Endodermal cell (in vitro differentiated cells): Measurements from ENCODE around the gene TMX1. TPM values are rescaled to one million over a fixed set of nuclear protein-coding genes. Genes with fewer than 3 reads are reported as not detected.

ENCODE experiments used
- DNase-seq: peaks from one replicate; pipeline ENCODE4 v3.0.0-alpha.2; 2017
- H3K27ac ChIP-seq: 2 replicates; pipeline ENCODE4 v1.5.1; 2013; ENCODE audit warnings: mild to moderate bottlenecking, low read depth, low read length, moderate library complexity
- H3K27me3 ChIP-seq: 2 replicates; pipeline ENCODE4 v1.6.1; 2013; ENCODE audit warnings: mild to moderate bottlenecking, low read length, moderate library complexity; ENCODE audit not compliant: insufficient read depth, control insufficient read depth, poor library complexity, severe bottlenecking
- H3K36me3 ChIP-seq: 2 replicates; pipeline ENCODE4 v1.7.0; 2013; ENCODE audit warnings: mild to moderate bottlenecking, low read length, moderate library complexity; ENCODE audit not compliant: control insufficient read depth, insufficient read depth
- H3K4me1 ChIP-seq: one replicate; pipeline ENCODE4 v1.7.0; 2013; ENCODE audit warnings: low read length; ENCODE audit not compliant: control insufficient read depth, insufficient read depth
- H3K4me3 ChIP-seq: 2 replicates; pipeline ENCODE4 v1.5.1; 2013; ENCODE audit warnings: mild to moderate bottlenecking, low read length, moderate library complexity
- H3K9ac ChIP-seq: 2 replicates; pipeline ENCODE4 v1.6.1; 2013; ENCODE audit warnings: mild to moderate bottlenecking, low read length, moderate library complexity; ENCODE audit not compliant: poor library complexity, severe bottlenecking; ENCODE audit errors: extremely low read depth
- H3K9me3 ChIP-seq: 2 replicates; pipeline ENCODE4 v1.6.1; 2013; ENCODE audit warnings: mild to moderate bottlenecking, low read length, moderate library complexity; ENCODE audit not compliant: control insufficient read depth
- H3K27ac Mint-ChIP-seq: 2 replicates; pipeline ENCODE4 v1.8.0; 2020; ENCODE audit warnings: mixed read lengths
- H3K27me3 Mint-ChIP-seq: 2 replicates; pipeline ENCODE4 v1.8.0; 2021; ENCODE audit warnings: mild to moderate bottlenecking, mixed read lengths; ENCODE audit not compliant: insufficient read depth
- H3K36me3 Mint-ChIP-seq: 2 replicates; pipeline ENCODE4 v1.8.0; 2020; ENCODE audit warnings: low read depth, mixed read lengths
- H3K4me1 Mint-ChIP-seq: 2 replicates; pipeline ENCODE4 v1.8.0; 2020; ENCODE audit warnings: mixed read lengths
- H3K4me3 Mint-ChIP-seq: 2 replicates; pipeline ENCODE4 v1.8.0; 2020; ENCODE audit warnings: mild to moderate bottlenecking, moderate library complexity, mixed read lengths
- H3K9me3 Mint-ChIP-seq: 2 replicates; pipeline ENCODE4 v1.8.0; 2020; ENCODE audit warnings: mild to moderate bottlenecking, mixed read lengths
- WGBS, 2 experiments: methylation state at CpG; one replicate each; pipeline versions ENCODE4 v1.1.5 to v1.1.7; 2013; ENCODE audit warnings: missing lambda C conversion rate in 2 of 2, mixed read lengths in 1 of 2; ENCODE audit not compliant: insufficient coverage in 1 of 2, insufficient read length in 1 of 2; 5-methylcytosine and 5-hydroxymethylcytosine counted together
- total RNA-seq, 2 donors: library from RNA; stranded (reverse); fragmentation: NEBNext Ultra II Directional in 1 of 2; extraction: Animal tissue kit (Norgen Biotek cat#: 25700) in 1 of 2; gene quantifications; 2 replicates in 1 of 2; 3 replicates in 1 of 2; pipeline ENCODE4 v1.2.1, GENCODE V29; 2021
- TF ChIP-seq, protein P1 (sequence below): fragments of 200-600 bp; sonication (generic); conservative IDR thresholded peaks from 2 replicates; pipeline ENCODE4 v1.5.0; 2021; ENCODE audit warnings: antibody characterized with exemption, mild to moderate bottlenecking

The TMX1 gene
- total RNA-seq, 2 donors from 2014 or later, result 28.8 to 36.1 TPM

DNA sequence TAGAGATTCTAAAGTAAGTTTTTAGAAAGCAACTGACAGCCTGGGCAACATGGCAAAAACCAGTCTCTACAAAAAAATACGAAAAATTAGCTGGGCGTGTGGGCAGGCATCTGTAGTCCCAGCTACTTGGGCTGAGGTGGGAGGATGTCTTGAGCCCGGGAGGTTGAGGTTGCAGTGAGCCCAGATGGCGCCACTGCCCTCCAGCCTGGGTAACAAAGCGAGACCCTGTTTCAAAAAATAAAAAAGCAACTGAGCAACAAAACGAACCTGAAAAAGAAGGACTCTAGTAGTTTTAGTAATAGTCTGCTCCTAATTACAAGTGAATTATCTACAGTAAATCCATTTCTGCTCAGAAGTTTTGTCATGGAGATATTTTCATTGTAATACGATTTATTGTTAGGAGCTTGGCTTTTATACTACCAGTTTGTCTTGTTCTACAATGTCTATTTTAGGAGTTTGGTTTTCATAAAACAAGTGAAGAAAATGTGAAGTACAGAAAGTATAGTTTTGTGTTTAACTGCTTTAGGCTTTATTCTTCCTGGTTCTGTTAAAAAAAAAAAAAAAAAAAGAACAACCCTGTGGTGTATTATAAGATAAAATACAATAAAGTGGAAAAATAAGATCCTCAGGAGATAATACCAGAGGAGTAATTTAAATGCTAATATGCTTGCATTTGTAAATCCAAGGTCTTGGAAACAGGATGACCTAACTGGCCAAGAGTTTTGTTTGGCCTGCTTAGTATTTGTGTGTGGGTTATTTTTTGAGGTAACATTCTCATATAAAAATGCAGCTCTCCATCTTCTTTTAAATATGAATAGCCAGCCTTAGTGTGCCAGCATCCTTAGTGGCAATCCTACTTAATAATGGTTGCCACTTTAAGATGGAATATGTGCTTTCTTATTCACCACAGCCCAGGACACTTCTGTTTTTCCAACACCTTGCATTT is 2.8 kb downstream of the TMX1 start:
- TF ChIP-seq, protein P1, sequence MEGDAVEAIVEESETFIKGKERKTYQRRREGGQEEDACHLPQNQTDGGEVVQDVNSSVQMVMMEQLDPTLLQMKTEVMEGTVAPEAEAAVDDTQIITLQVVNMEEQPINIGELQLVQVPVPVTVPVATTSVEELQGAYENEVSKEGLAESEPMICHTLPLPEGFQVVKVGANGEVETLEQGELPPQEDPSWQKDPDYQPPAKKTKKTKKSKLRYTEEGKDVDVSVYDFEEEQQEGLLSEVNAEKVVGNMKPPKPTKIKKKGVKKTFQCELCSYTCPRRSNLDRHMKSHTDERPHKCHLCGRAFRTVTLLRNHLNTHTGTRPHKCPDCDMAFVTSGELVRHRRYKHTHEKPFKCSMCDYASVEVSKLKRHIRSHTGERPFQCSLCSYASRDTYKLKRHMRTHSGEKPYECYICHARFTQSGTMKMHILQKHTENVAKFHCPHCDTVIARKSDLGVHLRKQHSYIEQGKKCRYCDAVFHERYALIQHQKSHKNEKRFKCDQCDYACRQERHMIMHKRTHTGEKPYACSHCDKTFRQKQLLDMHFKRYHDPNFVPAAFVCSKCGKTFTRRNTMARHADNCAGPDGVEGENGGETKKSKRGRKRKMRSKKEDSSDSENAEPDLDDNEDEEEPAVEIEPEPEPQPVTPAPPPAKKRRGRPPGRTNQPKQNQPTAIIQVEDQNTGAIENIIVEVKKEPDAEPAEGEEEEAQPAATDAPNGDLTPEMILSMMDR, result peak; percentile 52
- H3K27me3 ChIP-seq, result no peaks in the 10 kb centered on the region
- WGBS, 2 experiments, result 15 to 31% methylated on average over 4 to 7 of the region's 7 CpGs
- peak; percentile 74 for DNase-seq
- H3K4me3 ChIP-seq, result peak overlapping the region; percentile 28
- Mint-ChIP-seq H3K27me3 (no peaks in the 10 kb centered on the region), H3K4me1 (peaks cover 18% of the 10 kb centered on the region), H3K4me3 (no peak overlapping the region), H3K27ac (peak overlapping the region; percentile 28), H3K9me3 (no peaks in the 10 kb centered on the region), H3K36me3 (peaks cover 29% of the 10 kb centered on the region)
- H3K9me3 ChIP-seq, result no peaks in the 10 kb centered on the region
- H3K4me1 ChIP-seq, result peaks cover 2% of the 10 kb centered on the region
- H3K27ac ChIP-seq, result peak overlapping the region; percentile 34
- H3K36me3 ChIP-seq, result peaks cover 38% of the 10 kb centered on the region
- no peak overlapping the region for H3K9ac ChIP-seq

DNA sequence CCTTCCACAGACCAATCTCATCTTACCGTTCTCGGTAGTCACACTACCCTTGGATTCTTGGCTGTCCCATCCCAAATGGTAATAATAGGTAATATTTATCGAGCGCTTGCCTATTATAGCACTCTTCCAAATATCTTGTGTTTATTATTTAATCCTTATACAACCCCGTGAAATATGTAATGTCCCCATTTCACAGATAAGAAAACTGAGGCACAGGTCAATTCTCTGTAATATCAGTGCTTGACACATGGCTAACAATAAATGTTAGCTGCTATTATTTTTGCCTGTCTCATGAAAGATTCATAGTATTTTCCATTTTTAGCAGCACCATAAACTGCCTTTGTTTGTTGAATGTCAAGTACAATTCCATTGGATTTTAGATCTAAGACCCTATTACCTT is 4.5 kb downstream of the TMX1 start:
- Mint-ChIP-seq H3K27me3 (no peaks in the 10 kb centered on the region), H3K4me1 (peaks cover 18% of the 10 kb centered on the region), H3K27ac (no peak overlapping the region), H3K36me3 (peaks cover 43% of the 10 kb centered on the region), H3K9me3 (no peaks in the 10 kb centered on the region), H3K4me3 (no peak overlapping the region)
- DNase-seq, result no peak
- H3K27me3 ChIP-seq, result no peaks in the 10 kb centered on the region
- H3K9ac ChIP-seq, result no peak overlapping the region
- peaks cover 2% of the 10 kb centered on the region for H3K4me1 ChIP-seq
- WGBS, 2 experiments, result 93 to 100% methylated on average over 2 to 5 of the region's 5 CpGs
- H3K36me3 ChIP-seq, result peaks cover 55% of the 10 kb centered on the region
- no peaks in the 10 kb centered on the region for H3K9me3 ChIP-seq
- H3K4me3 ChIP-seq, result no peak overlapping the region
- H3K27ac ChIP-seq, result no peak overlapping the region
- TF ChIP-seq, protein P1, result no peak

DNA sequence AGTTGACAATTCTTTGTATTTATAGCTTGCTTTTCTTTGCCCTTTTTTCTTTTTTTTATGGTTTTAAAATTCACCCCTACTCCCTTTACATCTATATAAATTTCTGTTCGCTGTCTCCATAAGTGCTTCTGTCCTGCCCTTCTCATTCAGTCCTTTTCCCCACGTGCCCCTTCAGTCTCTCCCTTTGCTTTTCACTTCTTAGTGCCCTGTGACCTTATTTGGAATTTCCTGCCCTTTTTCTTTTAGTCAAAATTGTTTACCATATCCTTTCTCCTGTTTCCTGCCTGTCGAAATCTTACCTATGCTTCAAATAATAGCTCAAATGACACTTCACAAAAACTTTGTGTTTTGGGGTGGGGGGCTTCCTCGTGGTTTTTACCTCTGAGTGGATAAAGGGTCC is 6.0 kb downstream of the TMX1 start:
- H3K27me3 Mint-ChIP-seq, result no peaks in the 10 kb centered on the region
- no peak overlapping the region for H3K4me3 Mint-ChIP-seq
- TF ChIP-seq, protein P1, result no peak
- no peak for DNase-seq
- no peak overlapping the region for H3K27ac Mint-ChIP-seq
- no peaks in the 10 kb centered on the region for H3K9me3 ChIP-seq
- H3K4me1 Mint-ChIP-seq, result peaks cover 18% of the 10 kb centered on the region
- no peaks in the 10 kb centered on the region for H3K27me3 ChIP-seq
- no peak overlapping the region for H3K27ac ChIP-seq
- peaks cover 56% of the 10 kb centered on the region for H3K36me3 Mint-ChIP-seq
- no peak overlapping the region for H3K9ac ChIP-seq
- peaks cover 70% of the 10 kb centered on the region for H3K36me3 ChIP-seq
- H3K4me1 ChIP-seq, result peaks cover 2% of the 10 kb centered on the region
- H3K4me3 ChIP-seq, result no peak overlapping the region
- WGBS, 2 experiments, result 67 to 82% methylated on average over 2 to 3 of the region's 4 CpGs
- no peaks in the 10 kb centered on the region for H3K9me3 Mint-ChIP-seq
